SK-N-SH (cell line): Measurements from ENCODE around the gene TYSND1. TPM values are rescaled to one million over a fixed set of nuclear protein-coding genes. Genes with fewer than 3 reads are reported as not detected.

ENCODE experiments used
- CTCF ChIA-PET: fragments of 300-600, 350-600 bp; formaldehyde crosslinking; extraction: SDS; loops from one replicate; lab custom pipeline; 2021; lab: Yijun Ruan, JAX
- POLR2A ChIA-PET: fragments of 350-600 bp; sonication (Branson Sonifier 250); formaldehyde crosslinking; extraction: SDS; loops from one replicate; lab custom pipeline; 2020; ENCODE audit warnings: antibody characterized with exemption, inconsistent platforms; lab: Yijun Ruan, JAX
- DNase-seq: peaks from one replicate; pipeline ENCODE4 v3.0.0; 2012
- H2AFZ ChIP-seq: fragments of 200-600 bp; sonication (generic); 2 replicates; pipeline ENCODE4 v1.8.1; 2016; ENCODE audit warnings: antibody characterized with exemption, mild to moderate bottlenecking, low read depth
- H3F3A ChIP-seq: fragments of 200-600 bp; sonication (generic); replicated peaks from 2 replicates; pipeline ENCODE3; 2016; ENCODE audit warnings: antibody characterized with exemption, mild to moderate bottlenecking; ENCODE audit not compliant: insufficient read depth
- H3K27ac ChIP-seq, 2 experiments: fragments of 200-500 bp in 1 of 2; fragments of 200-600 bp in 1 of 2; sonication (Bioruptor generic) in 1 of 2; sonication (generic), shearing (Covaris generic) in 1 of 2; 2 replicates each; pipeline versions ENCODE4 v1.5.1 to v1.6.1; 2014 to 2016; ENCODE audit warnings: low read depth in 2 of 2, inconsistent platforms in 1 of 2, low read length in 1 of 2, mild to moderate bottlenecking in 1 of 2, mixed read lengths in 1 of 2
- H3K27me3 ChIP-seq: fragments of 200-600 bp; sonication (generic), shearing (Covaris generic); 2 replicates; pipeline ENCODE4 v1.6.1; 2016; ENCODE audit warnings: mixed run types; ENCODE audit not compliant: insufficient read depth
- H3K36me3 ChIP-seq, 2 experiments: fragments of 200-500 bp in 1 of 2; fragments of 200-600 bp in 1 of 2; sonication (Bioruptor generic) in 1 of 2; sonication (generic) in 1 of 2; replicated peaks in 1 of 2; 2 replicates each; pipeline versions ENCODE3 to v1.5.1; 2014 to 2016; ENCODE audit warnings: low read length in 1 of 2, mild to moderate bottlenecking in 1 of 2; ENCODE audit not compliant: insufficient read depth in 2 of 2, control insufficient read depth in 1 of 2
- H3K4me1 ChIP-seq, 2 experiments: fragments of 200-500 bp in 1 of 2; fragments of 200-600 bp in 1 of 2; sonication (Bioruptor generic) in 1 of 2; sonication (generic), shearing (Covaris generic) in 1 of 2; 2 replicates each; pipeline versions ENCODE4 v1.5.1 to v1.6.1; 2014 to 2016; ENCODE audit warnings: low read depth in 1 of 2, low read length in 1 of 2, mixed run types in 1 of 2; ENCODE audit not compliant: insufficient read depth in 2 of 2, control insufficient read depth in 1 of 2
- H3K4me2 ChIP-seq: fragments of 200-600 bp; sonication (generic), shearing (Covaris generic); 2 replicates; pipeline ENCODE4 v1.6.1; 2017; ENCODE audit warnings: mixed run types
- H3K4me3 ChIP-seq, 2 experiments: fragments of 200-500 bp in 1 of 2; fragments of 200-600 bp in 1 of 2; sonication (Bioruptor generic) in 1 of 2; sonication (generic), shearing (Covaris generic) in 1 of 2; 2 replicates each; pipeline versions ENCODE4 v1.5.1 to v1.8.1; 2014 to 2016; ENCODE audit warnings: low read depth in 2 of 2, inconsistent platforms in 1 of 2, low read length in 1 of 2, mild to moderate bottlenecking in 1 of 2, mixed read lengths in 1 of 2, moderate library complexity in 1 of 2
- H3K79me2 ChIP-seq: fragments of 200-600 bp; sonication (generic); 2 replicates; pipeline ENCODE4 v1.8.1; 2017; ENCODE audit warnings: mild to moderate bottlenecking; ENCODE audit not compliant: insufficient read depth
- H3K9ac ChIP-seq: fragments of 200-600 bp; sonication (generic); 2 replicates; pipeline ENCODE4 v1.6.1; 2017; ENCODE audit warnings: mixed run types
- H3K9me2 ChIP-seq: fragments of 200-600 bp; sonication (generic); 2 replicates; pipeline ENCODE4 v1.6.1; 2017; ENCODE audit warnings: mixed run types
- H3K9me3 ChIP-seq: fragments of 200-600 bp; sonication (generic); 2 replicates; pipeline ENCODE4 v1.6.1; 2017; ENCODE audit warnings: mixed run types, mild to moderate bottlenecking, moderate library complexity
- H4K20me1 ChIP-seq: fragments of 200-600 bp; sonication (generic); 2 replicates; pipeline ENCODE4 v1.6.1; 2017; ENCODE audit warnings: mild to moderate bottlenecking, mixed run types; ENCODE audit not compliant: insufficient read depth
- CHD2 ChIP-seq: fragments of 150-350 bp; IDR thresholded peaks from 2 replicates; pipeline ENCODE4 v1.6.1; 2018; ENCODE audit warnings: low read length; ENCODE audit not compliant: partially characterized antibody
- CTCF ChIP-seq: fragments of 200-600 bp; sonication (generic); IDR thresholded peaks from 2 replicates; pipeline ENCODE4 v1.6.1; 2017; ENCODE audit warnings: antibody characterized with exemption, mild to moderate bottlenecking, moderate library complexity
- EP300 ChIP-seq, 2 experiments: IDR thresholded peaks; 2 replicates each; pipeline versions ENCODE4 v1.4.0 to v1.6.1; 2012; ENCODE audit warnings: borderline replicate concordance in 1 of 2, low read depth in 1 of 2, low read length in 1 of 2
- EZH2phosphoT487 ChIP-seq: fragments of 200-600 bp; sonication (generic); IDR thresholded peaks from 2 replicates; pipeline ENCODE4 v1.6.1; 2017; ENCODE audit warnings: low read depth, mixed run types, mild to moderate bottlenecking, antibody characterized with exemption, moderate library complexity, borderline replicate concordance
- FOSL2 ChIP-seq: IDR thresholded peaks from 2 replicates; pipeline ENCODE4 v1.4.0; 2012; ENCODE audit warnings: low read depth, mild to moderate bottlenecking, moderate library complexity, borderline replicate concordance
- FOXJ3 ChIP-seq: sonication (generic); formaldehyde crosslinking; IDR thresholded peaks from 2 replicates; pipeline ENCODE4 v1.5.1; 2020; ENCODE audit warnings: mild to moderate bottlenecking, missing genetic modification reagents
- GABPA ChIP-seq: IDR thresholded peaks from 2 replicates; pipeline ENCODE4 v1.4.0; 2012; ENCODE audit warnings: low read depth, mild to moderate bottlenecking
- MXI1 ChIP-seq: IDR thresholded peaks from 2 replicates; pipeline ENCODE4 v1.6.1; 2012; ENCODE audit warnings: mild to moderate bottlenecking, low read depth, low read length, improper control_type of control experiment
- NFIC ChIP-seq: IDR thresholded peaks from 2 replicates; pipeline ENCODE4 v1.4.0; 2012; ENCODE audit warnings: borderline replicate concordance
- NRF1 ChIP-seq: IDR thresholded peaks from 2 replicates; pipeline ENCODE4 v1.6.1; 2012; ENCODE audit warnings: low read depth, mild to moderate bottlenecking, low read length
- REST ChIP-seq: IDR thresholded peaks from 2 replicates; pipeline ENCODE4 v1.6.1; 2012; ENCODE audit warnings: mild to moderate bottlenecking, low read depth, low read length, moderate library complexity
- TAF1 ChIP-seq: IDR thresholded peaks from 2 replicates; pipeline ENCODE4 v1.6.1; 2012; ENCODE audit warnings: low read depth, mild to moderate bottlenecking, low read length, moderate library complexity, borderline replicate concordance
- TCF12 ChIP-seq: IDR thresholded peaks from 2 replicates; pipeline ENCODE4 v1.4.0; 2012
- YY1 ChIP-seq: IDR thresholded peaks from 2 replicates; pipeline ENCODE4 v1.4.0; 2012; ENCODE audit warnings: low read depth, mild to moderate bottlenecking
- WGBS: methylation state at CpG from one replicate; pipeline ENCODE4 v1.1.6; 2017; ENCODE audit warnings: low lambda C conversion rate; 5-methylcytosine and 5-hydroxymethylcytosine counted together
- polyA plus RNA-seq, 3 experiments: library from polyadenylated mRNA; depleted of rRNA; stranded (reverse); fragments of >200 nt; gene quantifications; 2 replicates each; pipeline ENCODE4 v1.2.3, GENCODE V29; 2012

The TYSND1 gene
- polyA plus RNA-seq, 1 of the 3 experiments (the other 2 are of a cell fraction): 7.4 TPM

- no peak for TF ChIP-seq GABPA
- no peak for TF ChIP-seq YY1
- TF ChIP-seq EP300 (IDR thresholded peaks at IDR 0.05; ENCODE audit: borderline replicate concordance in 1 of 2, low read depth in 1 of 2, low read length in 1 of 2): no peak
- no peak for TF ChIP-seq NFIC
- TF ChIP-seq, all 33 proteins: peak for 0
- no peaks in the 10 kb centered on the region for H3K9me3 ChIP-seq
- POLR2A ChIA-PET: no interaction called here
- H3K36me3 ChIP-seq: no peaks in the 10 kb centered on the region
- H3K9me2 ChIP-seq: no peaks in the 10 kb centered on the region
- DNase-seq: no peak
- H3K27me3 ChIP-seq: no peaks in the 10 kb centered on the region
- 91% methylated on average over 3 of the region's 3 CpGs for WGBS
- no peak overlapping the region for H2AFZ ChIP-seq
- H3K9ac ChIP-seq: no peak overlapping the region
- peaks cover 10% of the 10 kb centered on the region for H3F3A ChIP-seq
- no peak overlapping the region for H3K4me3 ChIP-seq
- H3K79me2 ChIP-seq: no peaks in the 10 kb centered on the region
- CTCF ChIA-PET: interaction anchor here (1.1 to 1.4 kb wide), 2 partner anchors 15 to 217 kb away, joined by 4 to 6 read pairs; no protein-coding TSS in a partner anchor
- H4K20me1 ChIP-seq: no peaks in the 10 kb centered on the region
- H3K4me2 ChIP-seq: no peak overlapping the region
- no peaks in the 10 kb centered on the region; a peak in 1 of 4 replicates for H3K4me1 ChIP-seq
- H3K27ac ChIP-seq: no peak overlapping the region
Measured at GRCh38 chr10:70175516-70175915, 29.0 kb upstream of the TYSND1 start.

GRCh38 chr10:70174058-70174741 is 27.7 kb upstream of the TYSND1 start:
- CTCF ChIA-PET: interaction anchor here (1.1 kb wide), 1 partner anchor 216 kb away, joined by 4 read pairs; no protein-coding TSS in a partner anchor
- 71% methylated on average over 4 of the region's 4 CpGs for WGBS
- H3F3A ChIP-seq: peaks cover 10% of the 10 kb centered on the region
- no peaks in the 10 kb centered on the region for H3K27me3 ChIP-seq
- H2AFZ ChIP-seq: peak overlapping the region; percentile 36; the same call in 1 of the 2 replicates
- TF ChIP-seq TCF12 (no peak), FOXJ3 (CRISPR knock-in tag) (no peak), EZH2phosphoT487 (no peak), REST (no peak), CTCF (no peak), TAF1 (no peak), FOSL2 (no peak), CHD2 (no peak), NRF1 (no peak), MXI1 (no peak)
- TF ChIP-seq, all 33 proteins: peak for 0
- Histone ChIP-seq H3K4me1 (no peaks in the 10 kb centered on the region; a peak in 2 of 4 replicates), H3K9me2 (no peaks in the 10 kb centered on the region), H3K27ac (no peak overlapping the region), H3K36me3 (no peaks in the 10 kb centered on the region), H3K4me2 (no peak overlapping the region), H3K79me2 (peaks cover 12% of the 10 kb centered on the region), H3K9me3 (no peaks in the 10 kb centered on the region), H4K20me1 (peaks cover 6% of the 10 kb centered on the region), H3K9ac (no peak overlapping the region), H3K4me3 (no peak overlapping the region)
- no peak for DNase-seq
- POLR2A ChIA-PET: no interaction called here
